Spinal cord (tissue), 10 donors: ENCODE measurements around the gene RARG. TPM values are rescaled to one million over a fixed set of nuclear protein-coding genes. Genes with fewer than 3 reads are reported as not detected.
"Not testable (repeated sequence)": the region's sequence is repeated elsewhere in the genome, so short reads cannot be mapped to it uniquely, and the experiment has no call there.

ENCODE experiments used
- DNase-seq, 6 donors: peaks; one replicate each; pipeline versions ENCODE4 v3.0.0 to v3.0.0-alpha.2; 2013 to 2015; ENCODE audit warnings: low spot score in 6 of 6, low read depth in 4 of 6
- H3K27ac ChIP-seq: one replicate; pipeline ENCODE4 v1.5.1; 2013; ENCODE audit warnings: low read depth, low read length, control low read depth
- H3K27me3 ChIP-seq: one replicate; pipeline ENCODE4 v1.6.1; 2013; ENCODE audit warnings: low read length; ENCODE audit not compliant: control insufficient read depth, insufficient read depth
- H3K36me3 ChIP-seq: one replicate; pipeline ENCODE4 v1.6.1; 2013; ENCODE audit warnings: low read length; ENCODE audit not compliant: control insufficient read depth, insufficient read depth
- H3K4me1 ChIP-seq: one replicate; pipeline ENCODE4 v1.6.1; 2013; ENCODE audit warnings: low read length; ENCODE audit not compliant: control insufficient read depth, insufficient read depth
- H3K4me3 ChIP-seq: one replicate; pipeline ENCODE4 v1.5.1; 2013; ENCODE audit warnings: low read depth, low read length, control low read depth
- H3K9me3 ChIP-seq: one replicate; pipeline ENCODE4 v1.6.1; 2013; ENCODE audit warnings: low read length; ENCODE audit not compliant: control insufficient read depth, insufficient read depth
- WGBS: methylation state at CpG from one replicate; pipeline ENCODE4 v1.1.5; 2013; ENCODE audit warnings: missing lambda C conversion rate; ENCODE audit not compliant: insufficient coverage; 5-methylcytosine and 5-hydroxymethylcytosine counted together
- polyA plus RNA-seq, 2 donors: library from polyadenylated mRNA; unstranded; fragments of 120-200 nt; gene quantifications; one replicate each; pipeline ENCODE4 v1.2.1, GENCODE V29; 2013; ENCODE audit not compliant: insufficient read length in 2 of 2
- total RNA-seq, 2 donors: library from RNA; depleted of rRNA in 1 of 2; stranded (reverse); fragments of 120-200 nt in 1 of 2; fragments of >200 nt in 1 of 2; gene quantifications; one replicate each; pipeline versions ENCODE4 v1.2.3 to v1.2.4, GENCODE V29; 2013 to 2014
- donor health status: healthy.

Gene RARG
- total and polyA plus RNA-seq, 4 donors: 10.8 to 20.1 (median 15.2) TPM

- WGBS: 85% methylated on average over 6 of the region's 7 CpGs
- not testable (repeated sequence) for H3K4me1 ChIP-seq, H3K36me3 ChIP-seq, H3K9me3 ChIP-seq, H3K4me3 ChIP-seq, DNase-seq, H3K27ac ChIP-seq
- H3K27me3 ChIP-seq: peaks cover 12% of the 10 kb centered on the region
Measured at GRCh38 chr12:53202316-53202715, 29.7 kb downstream of the RARG start.

- DNase-seq: no peak
- Histone ChIP-seq H3K4me1 (peaks cover 10% of the 10 kb centered on the region), H3K27ac (no peak overlapping the region), H3K36me3 (no peaks in the 10 kb centered on the region), H3K27me3 (peaks cover 17% of the 10 kb centered on the region), H3K4me3 (no peak overlapping the region), H3K9me3 (no peaks in the 10 kb centered on the region)
- WGBS: no CpG with 5 or more reads among the region's 4 CpGs
Measured at GRCh38 chr12:53201639-53202038, 30.4 kb downstream of the RARG start.

- no peak overlapping the region for H3K4me3 ChIP-seq
- no peak overlapping the region for H3K27ac ChIP-seq
- H3K27me3 ChIP-seq: peaks cover 22% of the 10 kb centered on the region
- peaks cover 10% of the 10 kb centered on the region for H3K4me1 ChIP-seq
- 33% methylated on average over 1 of the region's 1 CpG for WGBS
- no peaks in the 10 kb centered on the region for H3K9me3 ChIP-seq
- no peaks in the 10 kb centered on the region for H3K36me3 ChIP-seq
- no peak for DNase-seq
Measured at GRCh38 chr12:53201177-53201541, 30.9 kb downstream of the RARG start.

GRCh38 chr12:53200458-53201176, 31.4 kb downstream of the RARG start:
- WGBS: 83% methylated on average over 7 of the region's 10 CpGs
- Histone ChIP-seq H3K27ac (no peak overlapping the region), H3K36me3 (no peaks in the 10 kb centered on the region), H3K4me3 (no peak overlapping the region), H3K9me3 (no peaks in the 10 kb centered on the region), H3K27me3 (peaks cover 27% of the 10 kb centered on the region), H3K4me1 (peaks cover 10% of the 10 kb centered on the region)
- no peak for DNase-seq

- Histone ChIP-seq H3K27ac (no peak overlapping the region), H3K27me3 (peaks cover 27% of the 10 kb centered on the region), H3K4me1 (peaks cover 10% of the 10 kb centered on the region), H3K9me3 (no peaks in the 10 kb centered on the region), H3K4me3 (no peak overlapping the region), H3K36me3 (no peaks in the 10 kb centered on the region)
- no peak for DNase-seq
- WGBS: 100% methylated on average over 1 of the region's 2 CpGs
Measured at GRCh38 chr12:53200107-53200457, 31.9 kb downstream of the RARG start.

- Histone ChIP-seq H3K4me3 (no peak overlapping the region), H3K36me3 (no peaks in the 10 kb centered on the region), H3K27me3 (peaks cover 27% of the 10 kb centered on the region), H3K27ac (no peak overlapping the region), H3K9me3 (no peaks in the 10 kb centered on the region), H3K4me1 (peaks cover 10% of the 10 kb centered on the region)
- WGBS: 88% methylated on average over 2 of the region's 3 CpGs
- DNase-seq: no peak
Measured at GRCh38 chr12:53199700-53200099, 32.3 kb downstream of the RARG start.

- 95% methylated on average over 4 of the region's 5 CpGs for WGBS
- no peak for DNase-seq
- H3K36me3 ChIP-seq: no peaks in the 10 kb centered on the region
- H3K4me1 ChIP-seq: peaks cover 10% of the 10 kb centered on the region
- no peak overlapping the region for H3K27ac ChIP-seq
- H3K9me3 ChIP-seq: no peaks in the 10 kb centered on the region
- peaks cover 27% of the 10 kb centered on the region for H3K27me3 ChIP-seq
- no peak overlapping the region for H3K4me3 ChIP-seq
Measured at GRCh38 chr12:53198486-53199110, 33.4 kb downstream of the RARG start.

GRCh38 chr12:53197011-53197640, 34.9 kb downstream of the RARG start:
- Histone ChIP-seq H3K36me3 (peaks cover 6% of the 10 kb centered on the region), H3K27me3 (peaks cover 27% of the 10 kb centered on the region), H3K4me3 (no peak overlapping the region), H3K27ac (no peak overlapping the region), H3K4me1 (peaks cover 10% of the 10 kb centered on the region), H3K9me3 (no peaks in the 10 kb centered on the region)
- DNase-seq: no peak
- WGBS: 75% methylated on average over 19 of the region's 19 CpGs

- H3K36me3 ChIP-seq: peaks cover 11% of the 10 kb centered on the region
Measured at GRCh38 chr12:53196486-53196885, 35.5 kb downstream of the RARG start.

More at GRCh38 chr12:53196486-53196885, 35.5 kb downstream of the RARG start:
- Histone ChIP-seq H3K27me3 (peaks cover 27% of the 10 kb centered on the region), H3K27ac (no peak overlapping the region), H3K9me3 (no peaks in the 10 kb centered on the region), H3K4me1 (peaks cover 10% of the 10 kb centered on the region), H3K4me3 (no peak overlapping the region)
- WGBS: 76% methylated on average over 13 of the region's 14 CpGs
- DNase-seq: no peak
